Progenitor cell of endocrine pancreas (in vitro differentiated cells): ENCODE data around the gene HELZ2. TPM values are rescaled to one million over a fixed set of nuclear protein-coding genes. Genes with fewer than 3 reads are reported as not detected.

Source experiments
- total RNA-seq: library from RNA; stranded (reverse); gene quantifications from 2 replicates; pipeline ENCODE4 v1.2.1, GENCODE V29; 2021

HELZ2 gene
- total RNA-seq, 1 donor from 2014 or later = 19.3 TPM

Other genes starting within 250 kb of the HELZ2 start
- gene CHRNA4, start 212.9 kb downstream of the HELZ2 start, total RNA-seq = 0.43 and 0.44 TPM in 2 replicates
- 14.6 and 15.6 TPM in 2 replicates for gene KCNQ2, start 101.6 kb downstream of the HELZ2 start, total RNA-seq
- gene EEF1A2, start 75.2 kb downstream of the HELZ2 start, total RNA-seq = 11.0 and 11.8 TPM in 2 replicates
- 340 and 374 TPM in 2 replicates for gene PPDPF, start 53.5 kb downstream of the HELZ2 start, total RNA-seq
- gene PTK6, start 36.9 kb downstream of the HELZ2 start, total RNA-seq = 0.29 and 0.31 TPM in 2 replicates
- gene SRMS, start 26.5 kb downstream of the HELZ2 start, total RNA-seq = not detected in 2 replicates
- 1.9 and 2.6 TPM in 2 replicates for gene FNDC11, start 20.1 kb downstream of the HELZ2 start, total RNA-seq
- gene GMEB2, start 52.9 kb upstream of the HELZ2 start, total RNA-seq = 15.1 and 15.2 TPM in 2 replicates
- 25.6 and 26.5 TPM in 2 replicates for gene STMN3, start 79.2 kb upstream of the HELZ2 start, total RNA-seq
- gene RTEL1, start 84.1 kb upstream of the HELZ2 start, total RNA-seq = 35.5 and 39.7 TPM in 2 replicates
- gene TNFRSF6B, start 122.4 kb upstream of the HELZ2 start, total RNA-seq = not detected in 2 replicates
- 51.0 and 53.8 TPM in 2 replicates for gene ARFRP1, start 133.7 kb upstream of the HELZ2 start, total RNA-seq
- 38.5 and 39.0 TPM in 2 replicates for gene ZGPAT, start 133.8 kb upstream of the HELZ2 start, total RNA-seq
- gene LIME1, start 162.4 kb upstream of the HELZ2 start, total RNA-seq = 17.2 and 21.0 TPM in 2 replicates
- 59.7 and 59.9 TPM in 2 replicates for gene SLC2A4RG, start 165.5 kb upstream of the HELZ2 start, total RNA-seq